UCSD-AML1 (cell line): ENCODE measurements around the gene GPD1L.
A peak's percentile ranks its signal among the peaks of the same experiment; 100 is the strongest.
"Not testable (repeated sequence)": the region's sequence is repeated elsewhere in the genome, so short reads cannot be mapped to it uniquely, and the experiment has no call there.

Experiments
- DNase-seq: peaks from one replicate; lab custom pipeline; 2025; ENCODE audit not compliant: unreplicated experiment; lab: John Stamatoyannopoulos, UW

Gene GPD1L

DNA sequence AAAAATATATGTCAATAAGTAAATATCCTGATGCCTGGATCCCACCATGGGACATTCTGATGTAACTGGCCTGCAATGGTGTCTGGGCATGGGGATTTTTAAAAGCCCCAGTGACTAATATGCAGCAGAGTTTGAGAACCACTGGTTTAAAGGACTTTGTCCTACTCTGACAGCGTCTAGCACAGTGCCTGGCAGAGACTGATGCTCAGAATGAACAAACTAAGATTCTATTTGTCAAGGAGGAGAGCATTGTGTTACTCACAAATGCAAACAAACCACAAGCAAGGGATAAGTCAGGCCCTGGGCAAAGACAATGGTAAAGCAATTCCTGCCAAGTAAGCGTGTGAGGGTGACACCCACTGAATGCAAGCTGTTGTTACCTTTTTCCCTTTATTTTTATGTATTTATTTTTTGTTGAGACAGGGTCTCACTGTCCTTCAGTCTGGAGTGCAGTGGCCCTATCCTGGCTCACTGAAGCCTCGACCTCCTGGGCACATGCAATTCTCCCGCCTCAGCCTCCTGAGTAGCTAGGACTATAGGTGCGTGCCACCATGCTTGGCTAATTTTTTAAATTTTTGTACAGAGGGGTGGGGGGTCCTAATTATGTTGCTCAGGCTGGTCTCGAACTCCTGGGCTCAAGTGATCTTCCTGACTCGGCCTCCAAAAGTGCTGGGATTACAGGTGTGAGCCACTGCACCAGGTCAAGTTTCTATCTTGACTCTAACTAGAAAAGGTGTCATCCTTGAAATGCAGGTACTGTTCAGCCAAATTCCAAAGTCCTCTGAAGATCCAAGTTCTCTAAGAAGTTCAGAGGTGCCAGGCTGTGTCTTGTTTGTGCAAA is 909 bp upstream of the GPD1L start:
- no peak for DNase-seq

DNA sequence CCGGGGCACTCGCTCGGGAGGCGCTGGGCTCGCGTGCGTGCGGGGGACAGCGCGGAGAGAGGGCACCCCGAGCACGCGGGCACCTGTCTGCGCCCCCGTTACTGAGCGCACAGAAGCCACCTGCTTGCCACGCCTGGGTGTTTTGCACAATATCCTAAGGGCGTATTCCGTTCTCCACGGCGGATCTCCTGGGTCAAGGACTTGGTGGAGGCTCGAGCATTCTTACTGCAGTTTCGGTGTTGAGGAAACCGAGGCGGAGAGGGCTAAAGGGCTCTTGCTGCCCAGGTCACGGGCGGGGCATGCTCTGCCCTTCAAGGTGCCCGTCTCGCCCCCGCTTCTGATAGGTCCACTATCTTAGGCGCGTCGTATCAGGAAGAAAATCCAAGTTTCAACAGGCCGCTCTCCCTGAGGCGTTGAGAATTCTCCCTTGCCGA is 526 bp downstream of the GPD1L start:
- DNase-seq, result peak; percentile 46

DNA sequence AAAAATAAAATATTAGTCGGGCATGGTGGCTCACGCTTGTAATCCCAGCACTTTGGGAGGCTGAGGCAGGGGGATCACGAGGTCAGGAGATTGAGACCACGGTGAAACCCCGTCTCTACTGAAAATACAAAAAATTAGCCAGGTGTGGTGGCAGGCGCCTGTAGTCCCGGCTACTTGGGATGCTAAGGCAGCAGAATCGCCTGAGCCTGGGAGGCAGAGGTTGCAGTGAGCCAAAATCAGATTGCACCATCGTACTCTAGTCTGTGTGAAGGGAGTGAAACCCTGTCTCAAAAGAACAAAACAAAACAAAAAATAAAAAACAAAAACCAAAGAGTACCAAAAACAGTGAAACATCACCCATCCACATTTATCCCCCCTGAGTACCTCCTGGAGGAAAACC is 1.8 kb downstream of the GPD1L start:
- not testable (repeated sequence) for DNase-seq

DNA sequence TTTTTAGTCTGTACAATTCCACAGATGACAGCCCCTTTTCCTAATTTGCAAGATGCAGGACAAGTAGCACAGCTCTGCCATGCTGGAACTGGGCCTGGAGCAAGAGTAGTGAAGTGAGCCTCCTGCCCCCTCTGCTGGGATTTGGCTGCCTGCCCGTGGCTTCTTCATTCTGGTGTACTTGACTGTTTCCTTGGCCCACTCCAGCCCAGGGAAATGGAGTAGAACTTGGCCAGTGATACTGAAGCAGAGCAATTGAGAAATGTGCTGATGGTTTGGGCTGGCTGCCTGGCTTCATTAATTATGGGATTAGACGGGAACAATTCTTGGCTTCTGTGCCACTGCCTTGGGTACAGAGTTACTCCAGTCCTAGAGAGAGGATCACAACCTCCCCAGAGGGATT is 2.8 kb downstream of the GPD1L start:
- no peak for DNase-seq

DNA sequence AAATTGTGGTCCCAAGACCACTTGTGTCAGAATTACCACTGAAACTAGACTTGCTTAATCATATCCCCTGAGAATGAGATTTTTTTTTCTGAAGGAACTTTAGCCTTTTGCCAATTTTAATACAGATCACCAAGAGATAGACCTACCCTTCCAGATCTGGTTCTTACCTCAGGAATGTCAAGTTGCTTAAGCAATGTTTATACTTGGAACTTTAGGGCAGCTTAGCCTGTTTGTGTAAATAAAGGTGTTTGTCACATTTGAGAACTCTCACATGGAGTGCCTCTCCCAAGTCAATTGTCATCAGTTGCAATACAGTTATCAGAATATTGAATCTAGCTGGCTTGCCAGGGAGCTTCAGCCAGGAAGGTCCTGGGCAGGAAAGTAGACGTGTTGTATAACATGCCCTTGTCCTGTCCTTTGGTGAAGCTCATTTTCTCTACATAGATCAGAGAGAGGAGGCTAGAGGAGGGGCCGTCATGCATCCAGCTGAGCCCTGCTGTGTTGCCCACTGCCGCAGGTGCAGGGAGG is 3.9 kb downstream of the GPD1L start:
- DNase-seq, result no peak

DNA sequence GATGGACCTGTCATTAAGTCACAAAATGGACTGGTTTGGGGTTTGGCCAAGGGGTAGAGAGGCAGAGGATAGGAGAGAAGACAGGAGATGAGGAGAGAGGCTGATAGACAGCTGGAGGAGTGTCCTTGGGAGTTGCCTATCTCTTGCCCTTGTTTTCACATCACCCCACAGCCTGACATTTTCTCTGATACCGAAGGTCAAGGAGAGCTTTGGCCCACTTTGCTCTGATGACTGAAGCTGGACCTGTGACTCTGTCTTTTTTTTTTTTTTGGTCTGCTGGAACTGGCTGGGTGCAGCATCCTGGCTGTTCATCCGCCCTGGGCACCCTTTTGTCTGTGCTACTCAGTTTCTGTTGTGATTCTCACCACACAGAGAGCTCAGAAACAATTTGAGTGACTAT is 5.1 kb downstream of the GPD1L start:
- no peak for DNase-seq

DNA sequence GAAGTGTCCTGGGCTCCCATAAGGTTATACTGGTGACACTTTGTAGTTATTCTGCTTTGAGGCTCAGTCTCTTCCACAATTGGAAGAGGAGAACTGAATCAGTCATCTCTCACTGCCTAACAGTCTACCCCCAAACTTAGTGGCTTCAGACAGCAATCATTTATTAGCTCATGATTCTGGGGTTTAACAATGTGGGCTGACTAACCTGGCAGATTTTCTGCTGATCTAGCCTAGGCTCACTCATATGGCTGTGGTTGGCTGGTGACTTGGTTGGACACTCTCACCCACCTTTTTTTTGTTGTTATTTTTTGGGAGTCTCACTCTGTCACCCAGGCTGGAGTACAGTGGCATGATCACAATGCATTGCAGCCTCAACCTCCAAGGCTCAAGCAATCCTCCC is 7.1 kb downstream of the GPD1L start:
- no peak for DNase-seq

DNA sequence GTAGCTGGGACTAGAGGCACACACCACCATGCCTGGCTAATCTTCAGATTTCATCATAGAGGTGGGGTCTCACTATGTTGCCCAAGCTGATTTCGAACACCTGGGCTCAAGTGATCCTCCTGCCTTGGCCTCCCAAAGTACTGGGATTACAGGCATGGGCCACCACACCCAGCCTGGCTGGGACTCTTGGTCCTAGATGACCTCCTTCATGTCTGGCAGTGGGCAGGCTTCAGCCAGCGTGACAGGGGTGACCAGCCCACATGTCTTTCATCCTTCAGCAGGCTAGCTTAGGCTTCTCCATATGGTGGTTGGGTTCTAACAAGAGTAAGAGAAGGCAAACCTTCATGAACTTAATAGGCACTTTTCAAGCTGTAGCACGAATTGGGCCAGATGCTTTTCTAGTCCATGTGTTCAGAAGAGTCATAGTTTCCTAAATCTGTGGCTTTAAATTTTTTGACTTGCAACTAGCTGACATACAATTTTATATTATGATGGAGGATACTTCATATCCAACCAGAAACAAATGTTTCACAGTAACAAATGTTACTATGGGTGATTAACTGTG is 7.6 kb downstream of the GPD1L start:
- DNase-seq, result no peak

DNA sequence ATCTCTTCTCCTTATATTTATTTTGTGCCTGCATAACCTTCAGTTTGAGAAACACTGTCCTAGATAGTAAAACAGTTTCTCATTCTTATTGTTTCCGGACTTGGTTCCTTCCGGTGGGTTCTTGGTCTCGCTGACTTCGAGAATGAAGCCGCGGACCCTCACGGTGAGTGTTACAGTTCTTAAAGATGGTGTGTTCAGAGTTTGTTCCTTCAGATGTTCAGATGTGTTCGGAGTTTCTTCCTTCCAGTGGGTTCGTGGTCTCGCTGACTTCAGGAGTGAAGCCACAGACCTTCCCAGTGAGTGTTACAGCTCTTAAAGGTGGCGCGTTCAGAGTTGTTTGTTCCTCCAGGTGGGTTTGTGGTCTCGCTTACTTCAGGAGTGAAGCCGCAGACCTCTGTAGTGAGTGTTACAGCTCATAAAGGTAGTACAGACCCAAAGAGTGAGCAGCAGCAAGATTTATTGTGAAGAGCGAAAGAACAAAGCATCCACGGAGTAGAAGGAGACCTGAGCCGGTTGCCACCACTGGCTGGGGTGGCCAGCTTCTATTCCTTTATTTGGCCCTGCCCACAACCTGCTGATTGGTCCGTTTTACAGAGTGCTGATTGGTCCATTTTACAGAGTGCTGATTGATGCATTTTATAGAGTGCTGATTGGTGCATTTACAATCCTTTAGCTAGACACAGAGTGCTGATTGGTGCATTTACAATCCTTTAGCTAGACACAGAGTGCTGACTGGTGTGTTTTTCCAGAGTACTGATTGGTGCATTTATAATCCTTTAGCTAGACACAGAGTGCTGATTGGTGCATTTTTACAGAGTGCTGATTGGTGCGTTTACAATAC is 8.3 kb downstream of the GPD1L start:
- not testable (repeated sequence) for DNase-seq

DNA sequence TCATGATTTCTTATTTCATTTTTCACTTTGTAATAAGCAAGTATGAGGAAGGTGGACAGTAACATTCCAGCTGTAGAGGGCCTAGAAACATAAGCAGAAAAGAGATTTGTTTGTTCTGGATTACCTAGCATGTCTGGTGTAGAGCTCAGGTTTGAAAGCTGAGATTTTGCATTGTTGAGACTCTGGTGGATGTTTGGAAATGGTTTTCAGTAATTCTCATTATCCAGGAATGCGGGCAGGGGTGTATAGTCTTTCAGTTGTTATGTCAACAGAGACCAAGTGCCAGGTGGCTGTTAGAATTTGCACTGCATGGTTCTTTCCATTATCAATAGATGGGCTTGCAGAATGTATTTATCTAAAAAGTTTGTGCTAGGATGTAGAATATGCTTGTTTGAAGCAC is 10.9 kb downstream of the GPD1L start:
- no peak for DNase-seq

DNA sequence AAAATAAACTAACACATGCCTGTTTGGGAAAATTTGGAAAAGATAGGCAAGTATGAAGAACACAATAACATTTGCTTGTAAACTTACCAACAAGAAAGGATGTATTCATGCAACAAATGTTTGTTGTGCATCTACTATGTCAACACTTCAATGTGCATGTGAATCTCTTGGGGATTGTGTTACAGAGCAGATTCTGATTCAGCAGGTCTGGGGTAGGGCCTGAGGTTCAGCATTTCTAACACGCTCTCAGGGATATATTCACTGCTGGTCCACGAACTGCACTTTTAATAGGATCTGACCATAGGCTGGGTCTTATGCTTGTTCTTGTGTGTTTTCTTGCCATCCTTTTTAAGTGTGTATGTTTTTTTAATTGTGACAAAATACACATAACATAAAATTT is 11.8 kb downstream of the GPD1L start:
- DNase-seq, result no peak

DNA sequence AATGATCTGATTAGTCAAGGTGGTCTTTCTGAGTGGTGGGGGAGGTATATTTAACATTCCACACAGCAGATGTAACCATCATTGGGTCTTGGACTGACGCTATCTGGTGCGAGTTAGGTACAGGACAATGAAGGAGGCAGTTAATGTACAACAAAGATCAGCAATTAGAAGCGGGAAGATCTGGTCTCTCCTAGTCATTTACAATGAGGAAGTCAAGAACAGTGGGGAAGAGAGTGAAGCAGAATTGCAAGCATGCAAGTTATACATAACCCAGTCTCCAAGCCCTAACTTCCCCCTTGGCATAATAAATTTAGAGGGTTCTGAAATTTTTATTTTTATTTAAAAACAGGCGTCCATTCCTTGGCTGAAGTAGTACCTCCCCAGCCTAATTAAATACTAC is 14.1 kb downstream of the GPD1L start:
- DNase-seq, result no peak

DNA sequence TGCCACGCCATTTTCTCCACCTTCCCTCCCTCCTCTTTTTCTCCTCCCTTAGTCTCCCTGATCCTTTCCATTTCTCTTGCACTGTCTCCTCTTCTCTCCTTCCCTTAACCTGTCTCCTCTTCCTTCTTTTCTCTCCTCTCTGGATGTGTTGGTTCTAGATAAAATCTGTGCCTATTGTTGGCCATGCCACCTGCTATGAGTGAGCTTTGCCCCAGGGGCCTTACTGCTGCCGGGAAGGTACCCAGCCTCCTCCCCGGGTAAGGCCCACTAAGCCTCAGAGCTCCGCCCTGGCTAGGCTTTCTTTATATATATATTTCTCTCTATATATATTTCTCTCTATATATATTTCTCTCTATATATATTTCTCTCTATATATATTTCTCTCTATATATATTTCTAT is 14.7 kb downstream of the GPD1L start:
- DNase-seq, result no peak

DNA sequence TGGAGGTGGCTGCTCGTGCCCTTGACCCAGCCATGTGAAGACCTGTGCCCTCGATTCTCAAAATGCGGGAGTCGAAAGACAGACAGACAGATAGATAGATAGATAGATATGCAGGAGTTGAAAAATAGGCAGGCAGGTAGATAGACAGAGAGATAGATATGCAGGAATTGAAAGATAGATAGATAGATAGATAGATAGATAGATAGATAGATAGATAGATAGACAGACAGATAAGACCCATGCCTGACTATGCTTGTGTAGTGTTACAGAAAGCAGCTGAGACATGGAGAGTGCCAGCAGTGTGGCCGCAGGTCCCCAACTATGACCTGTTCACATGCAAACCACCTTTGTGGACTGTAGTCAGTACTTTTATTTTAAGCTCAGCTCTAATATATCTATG is 17.2 kb downstream of the GPD1L start:
- DNase-seq, result no peak

DNA sequence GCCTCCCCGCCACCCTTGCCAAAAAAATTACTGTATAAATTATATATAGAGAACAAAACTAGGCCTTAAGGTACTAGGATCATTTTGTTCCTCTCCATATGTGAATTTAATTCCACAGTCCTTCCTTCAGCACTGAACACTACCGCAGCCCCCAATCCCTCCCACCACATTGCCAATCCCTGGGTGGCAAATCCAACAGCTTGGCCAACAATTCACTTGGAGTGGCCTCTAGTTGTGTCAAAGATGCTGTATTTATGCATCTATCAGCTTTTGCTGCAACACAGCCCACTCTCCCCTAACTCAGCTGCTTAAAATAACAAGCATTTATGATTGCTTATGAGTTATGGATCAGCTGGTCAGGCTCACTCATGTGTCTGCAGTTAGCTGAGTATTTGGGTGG is 18.6 kb downstream of the GPD1L start:
- no peak for DNase-seq

DNA sequence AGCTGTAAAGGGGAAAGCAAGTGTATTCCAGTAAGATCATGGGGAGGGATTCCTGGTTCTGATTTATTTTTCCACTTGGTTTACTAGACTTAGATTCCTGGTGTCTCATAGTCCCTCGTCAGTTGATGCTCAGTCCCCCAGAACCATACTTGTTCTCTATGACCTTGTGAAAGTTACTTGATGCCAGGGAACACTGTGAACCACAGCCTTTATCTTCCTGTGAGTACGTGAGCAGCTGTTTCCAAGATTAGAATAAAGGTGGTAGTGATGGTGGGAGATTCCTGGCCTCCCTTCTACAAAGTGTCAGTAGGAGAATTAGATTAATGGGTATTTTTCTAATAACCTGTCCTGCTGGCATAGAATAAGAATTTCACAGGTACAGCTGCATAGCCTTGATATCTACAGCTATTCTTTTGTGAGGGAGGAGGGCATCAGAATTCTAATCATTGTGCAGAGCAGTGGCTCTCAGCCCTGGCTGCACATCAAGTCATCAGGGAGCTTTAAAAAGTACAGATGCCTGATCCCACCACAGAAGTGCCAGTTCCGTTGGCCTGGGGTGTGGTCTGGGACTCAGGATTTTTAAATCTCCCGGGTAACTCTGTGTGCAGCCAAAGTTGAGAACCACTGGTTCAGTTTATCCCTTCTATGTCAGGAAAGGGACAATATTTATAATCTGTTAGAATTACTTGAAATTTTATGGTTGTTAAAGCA is 20.0 kb downstream of the GPD1L start:
- no peak for DNase-seq

DNA sequence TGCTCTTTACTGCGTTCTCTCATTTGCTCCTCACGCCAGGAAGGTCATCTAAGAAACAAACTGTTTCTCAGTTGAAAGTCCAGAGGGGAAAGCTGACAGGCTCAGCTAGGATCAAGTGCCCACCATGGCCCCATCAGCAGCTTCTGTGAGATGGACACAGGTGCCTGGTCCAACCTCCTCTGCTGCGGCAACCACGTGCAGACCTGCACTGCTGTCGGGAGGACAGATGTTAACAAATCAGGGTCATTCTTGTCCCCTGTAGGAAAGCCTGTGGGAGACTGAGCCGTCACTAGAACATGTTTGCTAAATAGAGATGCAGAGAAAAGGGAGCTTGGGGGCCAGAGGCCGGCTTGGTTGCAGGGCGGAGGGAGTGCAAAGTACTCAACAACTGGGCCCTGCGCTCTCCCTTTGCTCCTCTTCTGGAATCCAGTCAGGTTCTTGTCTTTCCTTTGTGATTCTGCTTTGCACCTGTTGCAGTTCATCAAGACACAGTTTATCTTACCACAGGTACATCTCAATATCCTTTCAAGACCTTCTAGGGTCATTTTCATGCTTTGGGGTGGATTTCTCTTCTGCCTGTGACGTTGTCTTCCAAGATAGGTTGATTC is 20.9 kb downstream of the GPD1L start:
- DNase-seq, result no peak

DNA sequence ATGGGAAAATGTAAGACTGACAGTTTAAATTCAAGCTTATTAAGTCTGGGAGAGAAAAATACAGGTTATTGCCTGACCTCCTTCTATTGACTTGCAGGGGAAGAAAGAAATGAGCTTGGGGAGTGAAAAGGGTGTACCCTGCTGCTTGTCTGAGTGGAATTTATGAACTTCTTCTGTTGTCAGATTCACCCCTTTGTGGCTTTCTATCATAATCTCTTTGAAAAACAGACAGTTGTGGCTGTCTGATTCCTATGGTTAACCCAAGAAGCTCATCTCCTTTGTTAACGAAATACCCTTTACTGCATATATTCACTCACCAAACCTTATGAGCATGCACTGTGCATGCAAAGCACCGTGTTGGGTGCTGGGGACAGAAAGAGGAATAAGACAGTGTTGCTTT is 22.5 kb downstream of the GPD1L start:
- no peak for DNase-seq

DNA sequence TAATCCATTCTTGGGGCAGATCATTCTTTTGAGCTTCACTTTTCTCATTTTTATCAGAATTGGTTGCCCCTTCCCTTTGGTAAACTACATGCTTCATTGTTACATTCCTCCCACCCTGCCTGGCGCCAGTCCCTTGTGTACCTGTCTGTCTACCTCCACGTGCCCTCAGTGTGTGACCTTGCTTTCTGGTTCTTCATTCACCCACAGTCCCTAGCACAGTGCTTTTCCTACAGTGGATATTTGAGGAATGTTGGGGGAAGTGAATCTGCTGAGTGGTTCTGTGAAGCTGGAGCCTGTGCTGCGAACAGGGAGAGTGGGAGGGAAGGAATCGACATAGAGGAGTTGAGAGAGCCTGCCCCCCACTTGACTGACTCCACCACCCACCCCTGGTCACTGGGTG is 23.4 kb downstream of the GPD1L start:
- DNase-seq, result no peak

DNA sequence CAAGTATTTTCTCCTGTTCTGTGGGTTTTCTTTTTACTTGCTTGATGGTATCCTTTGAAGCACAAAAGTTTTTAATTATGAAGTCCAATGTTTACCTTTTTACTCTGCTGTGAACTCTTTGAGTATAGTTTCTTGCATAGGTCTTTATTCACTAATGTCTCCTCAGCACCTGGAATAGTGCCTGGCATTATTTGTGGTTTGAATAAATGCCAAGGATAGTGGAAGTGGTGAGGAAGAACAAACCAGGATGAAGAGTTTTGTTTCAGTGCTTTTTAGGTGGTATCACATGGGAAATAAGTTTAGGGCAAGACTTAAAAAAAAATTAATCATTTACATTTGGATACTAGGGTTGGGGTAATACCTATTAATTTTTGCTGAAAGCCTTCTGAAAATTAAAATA is 25.7 kb downstream of the GPD1L start:
- no peak for DNase-seq

DNA sequence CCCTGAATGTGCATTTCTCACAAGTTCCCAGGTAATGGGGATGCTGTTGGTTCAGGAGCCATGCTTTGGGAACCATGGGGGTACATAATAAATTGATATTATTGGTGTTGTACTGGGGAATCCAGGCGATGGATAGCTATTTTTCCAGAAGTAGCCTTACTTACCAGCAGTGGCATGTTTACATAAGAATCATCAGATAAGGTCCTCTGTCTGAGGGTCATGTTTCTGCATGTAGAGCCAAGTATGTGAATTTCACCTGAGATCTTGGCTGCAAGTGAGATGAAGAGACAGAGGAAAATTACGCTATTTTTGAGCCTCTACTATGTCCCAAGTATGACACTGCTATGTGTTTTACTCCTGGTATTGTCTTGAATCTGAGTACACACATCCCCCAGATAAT is 26.3 kb downstream of the GPD1L start:
- DNase-seq, result no peak
